Measurements from ENCODE around the gene TTC28. TPM values are rescaled to one million over a fixed set of nuclear protein-coding genes. Genes with fewer than 3 reads are reported as not detected.

The TTC28 gene
- total and polyA plus RNA-seq, 8 donors: 2.2 to 18.6 (median 11.5) TPM

- DNase-seq (no peak), FAIRE-seq (no peak), ATAC-seq (no peak)
- no peaks in the 10 kb centered on the region for H3K36me3 ChIP-seq
- intact Hi-C loops (cut with DNase I): no loop called here
- H3K4me1 ChIP-seq: peaks cover 0 to 3% (median 0%) of the 10 kb centered on the region in 3 donors
- TF ChIP-seq CTCF (IDR thresholded peaks at IDR 0.05): no peak
- 83 to 86% methylated on average over 5 of the region's 5 CpGs for WGBS, 2 donors
- no peaks in the 10 kb centered on the region for H3K27me3 ChIP-seq
- no peaks in the 10 kb centered on the region for H3K9me3 ChIP-seq
- H3K4me3 ChIP-seq: no peak overlapping the region
- no peak overlapping the region for H3K27ac ChIP-seq
These were observed 491.3 kb downstream of the TTC28 start for GRCh38 chr22:28188178-28188879.

- no peak overlapping the region for H3K4me3 ChIP-seq
- FAIRE-seq: no peak
- no peak for DNase-seq
- 80 to 93% methylated on average over 3 of the region's 3 CpGs for WGBS, 2 donors
- H3K27me3 ChIP-seq: no peaks in the 10 kb centered on the region
- no peak for TF ChIP-seq CTCF (IDR thresholded peaks at IDR 0.05)
- intact Hi-C loops (cut with DNase I): no loop called here
- no peaks in the 10 kb centered on the region for H3K9me3 ChIP-seq
- no peak overlapping the region for H3K27ac ChIP-seq
- no peak for ATAC-seq
- no peaks in the 10 kb centered on the region for H3K36me3 ChIP-seq
- peaks cover 0 to 3% (median 0%) of the 10 kb centered on the region in 3 donors for H3K4me1 ChIP-seq
These were observed 492.0 kb downstream of the TTC28 start for GRCh38 chr22:28187612-28188011.

- intact Hi-C loops (cut with DNase I): no loop called here
These were observed 493.0 kb downstream of the TTC28 start for GRCh38 chr22:28186641-28187040.

GRCh38 chr22:28185130-28185529, 494.5 kb downstream of the TTC28 start:
- peaks cover 0 to 12% (median 8%) of the 10 kb centered on the region in 3 donors for H3K4me1 ChIP-seq
- TF ChIP-seq CTCF (IDR thresholded peaks at IDR 0.05): no peak
- no peaks in the 10 kb centered on the region for H3K27me3 ChIP-seq
- H3K9me3 ChIP-seq: no peaks in the 10 kb centered on the region
- ATAC-seq (no peak), DNase-seq (no peak), FAIRE-seq (no peak)
- no peak overlapping the region for H3K4me3 ChIP-seq
- WGBS, 2 donors: 76 to 79% methylated on average over 4 of the region's 4 CpGs
- no peak overlapping the region for H3K27ac ChIP-seq
- intact Hi-C loops (cut with DNase I): no loop called here
- H3K36me3 ChIP-seq: no peaks in the 10 kb centered on the region

More at GRCh38 chr22:28186641-28187040, 493.0 kb downstream of the TTC28 start:
- 86 to 90% methylated on average over 3 of the region's 3 CpGs for WGBS, 2 donors
- no peaks in the 10 kb centered on the region for H3K27me3 ChIP-seq
- no peaks in the 10 kb centered on the region for H3K36me3 ChIP-seq
- peaks cover 0 to 3% (median under 1%) of the 10 kb centered on the region in 3 donors for H3K4me1 ChIP-seq
- H3K9me3 ChIP-seq: no peaks in the 10 kb centered on the region
- no peak overlapping the region for H3K27ac ChIP-seq
- TF ChIP-seq CTCF (IDR thresholded peaks at IDR 0.05): no peak
- no peak for ATAC-seq
- no peak for FAIRE-seq
- no peak overlapping the region for H3K4me3 ChIP-seq
- no peak for DNase-seq
